Left ventricle myocardium inferior (tissue), 1 donor: ENCODE results near the gene SYCE3. TPM values are rescaled to one million over a fixed set of nuclear protein-coding genes. Genes with fewer than 3 reads are reported as not detected.
"Not testable (repeated sequence)": the region's sequence is repeated elsewhere in the genome, so short reads cannot be mapped to it uniquely, and the experiment has no call there.

Source experiments
- DNase-seq: peaks from one replicate; pipeline ENCODE4 v3.0.0-alpha.2; 2020
- H3K27ac ChIP-seq: fragments of 200-600 bp; replicated peaks from 2 replicates; pipeline ENCODE4 v1.8.0; 2021
- H3K27me3 ChIP-seq: fragments of 200-600 bp; 2 replicates; pipeline ENCODE4 v1.8.0; 2021; ENCODE audit warnings: low read depth
- H3K36me3 ChIP-seq: fragments of 200-600 bp; 2 replicates; pipeline ENCODE4 v1.8.0; 2021
- H3K4me1 ChIP-seq: fragments of 200-600 bp; 2 replicates; pipeline ENCODE4 v1.8.0; 2021
- H3K4me3 ChIP-seq: fragments of 200-600 bp; 2 replicates; pipeline ENCODE4 v1.8.0; 2021; ENCODE audit warnings: mild to moderate bottlenecking, moderate library complexity
- H3K9me3 ChIP-seq: fragments of 200-600 bp; replicated peaks from 2 replicates; pipeline ENCODE4 v1.8.0; 2021
- intact Hi-C: fragments of 100-400 bp; cut with micrococcal nuclease; formaldehyde crosslinking; loops from one replicate; pipeline ENCODE4 v1.11.0; 2022
- total RNA-seq: library from RNA; stranded (reverse); fragmentation: NEBNext Ultra II Directional; extraction: Animal tissue kit (Norgen Biotek cat#: 25700); gene quantifications from one replicate; pipeline ENCODE4 v1.2.1, GENCODE V29; 2021
- TF ChIP-seq, protein P1 (sequence below): fragments of 200-600 bp; IDR thresholded peaks from 2 replicates; pipeline ENCODE4 v1.8.0; 2021; ENCODE audit warnings: antibody characterized with exemption, mild to moderate bottlenecking, borderline replicate concordance
- donor health status: DM: no; HTN: yes; CAD: no; lungs with severe emphysema.

The SYCE3 gene
- total RNA-seq, 1 donor from 2014 or later: not detected

DNA sequence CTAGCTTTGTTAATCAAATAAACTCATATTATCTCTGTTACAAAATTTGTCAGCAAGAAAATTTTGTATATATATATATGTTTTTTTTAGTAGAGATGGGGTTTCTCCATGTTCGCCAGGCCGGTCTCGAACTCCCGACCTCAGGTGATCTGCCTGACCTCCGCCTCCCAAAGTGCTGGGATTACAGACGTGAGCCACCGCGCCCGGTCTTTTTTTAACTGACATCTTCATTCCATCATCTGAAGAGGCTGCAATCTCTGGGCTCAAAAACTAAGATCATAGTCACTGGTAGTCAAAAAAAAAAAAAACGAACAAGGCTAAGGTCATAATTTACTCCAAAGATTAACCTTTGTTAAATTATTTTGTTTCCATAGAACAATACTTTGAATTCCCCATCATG is 22.3 kb downstream of the SYCE3 start:
- Histone ChIP-seq H3K27me3 (peaks cover 33% of the 10 kb centered on the region), H3K4me1 (peaks cover 27% of the 10 kb centered on the region), H3K27ac (peak overlapping the region; percentile 87), H3K36me3 (no peaks in the 10 kb centered on the region), H3K9me3 (no peaks in the 10 kb centered on the region), H3K4me3 (no peak overlapping the region)
- TF ChIP-seq, protein P1, sequence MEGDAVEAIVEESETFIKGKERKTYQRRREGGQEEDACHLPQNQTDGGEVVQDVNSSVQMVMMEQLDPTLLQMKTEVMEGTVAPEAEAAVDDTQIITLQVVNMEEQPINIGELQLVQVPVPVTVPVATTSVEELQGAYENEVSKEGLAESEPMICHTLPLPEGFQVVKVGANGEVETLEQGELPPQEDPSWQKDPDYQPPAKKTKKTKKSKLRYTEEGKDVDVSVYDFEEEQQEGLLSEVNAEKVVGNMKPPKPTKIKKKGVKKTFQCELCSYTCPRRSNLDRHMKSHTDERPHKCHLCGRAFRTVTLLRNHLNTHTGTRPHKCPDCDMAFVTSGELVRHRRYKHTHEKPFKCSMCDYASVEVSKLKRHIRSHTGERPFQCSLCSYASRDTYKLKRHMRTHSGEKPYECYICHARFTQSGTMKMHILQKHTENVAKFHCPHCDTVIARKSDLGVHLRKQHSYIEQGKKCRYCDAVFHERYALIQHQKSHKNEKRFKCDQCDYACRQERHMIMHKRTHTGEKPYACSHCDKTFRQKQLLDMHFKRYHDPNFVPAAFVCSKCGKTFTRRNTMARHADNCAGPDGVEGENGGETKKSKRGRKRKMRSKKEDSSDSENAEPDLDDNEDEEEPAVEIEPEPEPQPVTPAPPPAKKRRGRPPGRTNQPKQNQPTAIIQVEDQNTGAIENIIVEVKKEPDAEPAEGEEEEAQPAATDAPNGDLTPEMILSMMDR: no peak
- intact Hi-C loops: no loop called here
- DNase-seq: no peak

DNA sequence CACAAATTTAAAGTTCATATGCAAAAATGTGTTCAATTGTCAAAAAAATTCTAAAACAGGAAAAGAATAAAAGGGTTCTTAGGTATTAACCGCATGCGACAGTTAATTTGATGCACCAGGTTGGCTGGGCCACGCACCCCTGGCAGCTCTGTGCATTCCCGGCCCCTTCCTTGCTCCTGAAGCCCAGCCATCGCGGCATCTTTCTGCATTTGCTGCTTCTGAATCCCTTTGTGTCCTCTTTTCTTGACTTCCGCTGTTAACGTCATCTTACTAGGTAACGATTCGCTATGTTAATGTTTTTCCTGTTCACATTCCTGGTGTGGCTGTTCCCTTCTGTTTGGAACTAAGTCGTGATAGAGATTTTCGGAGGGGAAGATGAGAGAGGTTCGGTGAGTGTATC is 25.0 kb downstream of the SYCE3 start:
- H3K27ac ChIP-seq: peak overlapping the region; percentile 87
- intact Hi-C loops: no loop called here
- peaks cover 18% of the 10 kb centered on the region for H3K4me1 ChIP-seq
- TF ChIP-seq, protein P1: no peak
- no peak for DNase-seq
- H3K4me3 ChIP-seq: no peak overlapping the region
- no peaks in the 10 kb centered on the region for H3K36me3 ChIP-seq
- peaks cover 38% of the 10 kb centered on the region for H3K27me3 ChIP-seq
- no peaks in the 10 kb centered on the region for H3K9me3 ChIP-seq

DNA sequence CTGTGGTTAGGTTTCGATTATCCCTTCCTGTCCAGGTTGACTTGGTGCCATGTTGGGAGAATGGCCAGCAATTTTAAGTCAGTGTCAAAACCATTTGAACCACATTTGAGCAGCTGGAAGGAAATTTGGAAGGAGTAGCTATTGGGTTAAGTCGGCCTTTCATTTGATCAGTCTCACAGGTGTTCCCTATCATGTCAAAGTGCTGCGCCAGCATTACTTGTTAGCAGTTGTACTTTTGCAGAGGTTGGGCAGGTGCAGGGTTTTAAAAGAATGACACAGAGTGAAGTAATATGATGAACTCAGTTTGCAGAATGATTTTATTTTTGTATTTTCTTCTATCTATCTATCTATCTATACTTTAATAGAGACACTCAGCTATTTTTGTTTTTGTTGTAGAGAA is 26.5 kb downstream of the SYCE3 start:
- TF ChIP-seq, protein P1: no peak
- peaks cover 53% of the 10 kb centered on the region for H3K27me3 ChIP-seq
- peaks cover 33% of the 10 kb centered on the region for H3K4me1 ChIP-seq
- H3K4me3 ChIP-seq: no peak overlapping the region
- DNase-seq: no peak
- H3K9me3 ChIP-seq: no peaks in the 10 kb centered on the region
- no peak overlapping the region for H3K27ac ChIP-seq
- no peaks in the 10 kb centered on the region for H3K36me3 ChIP-seq
- intact Hi-C loops: no loop called here

DNA sequence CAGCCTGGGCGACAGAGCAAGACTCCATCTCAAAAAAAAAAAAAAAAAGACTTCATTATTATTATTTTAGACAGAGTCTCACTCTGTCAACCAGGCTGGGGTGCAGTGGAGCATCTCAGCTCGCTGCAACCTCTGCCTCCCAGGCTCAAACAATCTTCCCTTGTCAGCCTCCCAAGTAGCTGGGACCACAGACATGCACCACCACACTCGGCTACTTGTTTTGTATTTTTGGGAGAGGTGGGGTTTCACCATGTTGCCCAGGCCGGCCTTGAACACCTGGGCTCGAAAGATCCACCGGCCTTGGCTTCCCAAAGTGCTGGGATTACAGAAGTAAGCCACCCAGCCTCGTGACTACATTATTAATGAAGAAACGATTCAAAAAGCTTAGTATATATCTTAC is 27.6 kb downstream of the SYCE3 start:
- H3K27ac ChIP-seq: no peak overlapping the region
- H3K4me1 ChIP-seq: peaks cover 43% of the 10 kb centered on the region
- H3K36me3 ChIP-seq: no peaks in the 10 kb centered on the region
- H3K9me3 ChIP-seq: no peaks in the 10 kb centered on the region
- TF ChIP-seq, protein P1: no peak
- peaks cover 64% of the 10 kb centered on the region for H3K27me3 ChIP-seq
- no peak for DNase-seq
- intact Hi-C loops: no loop called here
- no peak overlapping the region for H3K4me3 ChIP-seq

DNA sequence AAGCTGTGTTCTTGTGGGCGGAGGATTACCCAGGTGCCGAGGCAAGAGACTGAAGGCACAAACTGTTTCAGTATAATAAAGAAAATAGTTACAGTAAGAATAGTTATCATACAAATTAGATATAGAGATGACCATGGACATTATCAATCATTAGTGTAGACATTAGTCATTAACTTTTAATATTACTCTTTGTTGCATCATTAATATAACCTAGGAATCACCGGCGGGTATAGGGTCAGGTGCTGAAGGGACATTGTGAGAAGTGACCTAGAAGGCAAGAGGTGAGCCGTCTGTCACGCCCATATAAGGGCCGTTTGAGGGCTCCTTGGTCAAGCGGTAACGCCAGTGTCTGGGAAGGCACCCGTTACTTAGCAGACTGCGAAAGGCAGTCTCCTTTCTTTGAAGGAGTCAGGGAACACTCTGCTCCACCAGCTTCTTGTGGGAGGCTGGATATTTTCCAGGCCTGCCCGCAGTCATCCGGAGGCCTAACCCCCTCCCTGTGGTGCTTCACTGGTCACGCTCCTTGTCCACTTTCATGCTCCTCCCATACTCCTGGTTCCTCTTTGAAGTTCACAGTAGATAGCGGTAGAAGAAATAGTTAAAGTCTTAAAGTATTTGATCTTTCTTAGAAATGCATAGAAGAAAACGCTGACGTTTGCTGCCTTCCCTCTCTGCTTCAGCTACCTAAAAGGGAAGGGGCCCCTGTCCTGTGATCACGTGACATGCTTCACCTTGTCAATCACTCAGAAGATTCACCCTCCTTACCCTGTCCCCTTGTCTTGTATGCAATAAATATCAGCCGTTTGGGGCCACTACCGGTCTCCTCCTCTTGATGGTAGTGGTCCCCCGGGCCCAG is 28.6 kb downstream of the SYCE3 start:
- intact Hi-C loops, H3K27ac ChIP-seq, H3K36me3 ChIP-seq, H3K9me3 ChIP-seq, H3K4me3 ChIP-seq, DNase-seq: not testable (repeated sequence)
- peaks cover 46% of the 10 kb centered on the region for H3K4me1 ChIP-seq
- H3K27me3 ChIP-seq: peaks cover 74% of the 10 kb centered on the region
